NAMALWA (cell line): Measurements from ENCODE around the gene MAN1C1.
"Not testable (repeated sequence)": the region's sequence is repeated elsewhere in the genome, so short reads cannot be mapped to it uniquely, and the experiment has no call there.

ENCODE experiments used
- DNase-seq: peaks from one replicate; pipeline ENCODE4 v3.0.0-alpha.2; 2015; ENCODE audit warnings: low spot score

MAN1C1 gene

DNA sequence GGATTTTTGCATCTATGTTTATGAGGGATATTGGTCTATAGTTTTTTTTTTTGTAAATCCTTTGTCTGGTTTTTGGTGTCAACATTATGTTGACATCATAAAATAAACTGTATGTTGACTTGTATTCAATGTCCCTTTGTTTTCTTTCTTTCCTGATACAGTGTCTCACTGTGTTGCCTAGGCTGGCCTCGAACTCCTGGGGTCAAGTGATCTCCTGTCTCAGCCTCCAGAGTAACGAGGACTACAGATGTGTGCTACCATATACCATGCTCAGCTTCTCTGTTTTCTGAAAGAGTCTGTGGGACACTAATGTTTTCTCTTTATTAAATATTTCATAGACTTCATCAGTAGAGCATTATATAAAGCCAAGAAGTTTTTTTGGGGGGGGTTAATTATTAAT, 18.3 kb downstream of the MAN1C1 start:
- no peak for DNase-seq

DNA sequence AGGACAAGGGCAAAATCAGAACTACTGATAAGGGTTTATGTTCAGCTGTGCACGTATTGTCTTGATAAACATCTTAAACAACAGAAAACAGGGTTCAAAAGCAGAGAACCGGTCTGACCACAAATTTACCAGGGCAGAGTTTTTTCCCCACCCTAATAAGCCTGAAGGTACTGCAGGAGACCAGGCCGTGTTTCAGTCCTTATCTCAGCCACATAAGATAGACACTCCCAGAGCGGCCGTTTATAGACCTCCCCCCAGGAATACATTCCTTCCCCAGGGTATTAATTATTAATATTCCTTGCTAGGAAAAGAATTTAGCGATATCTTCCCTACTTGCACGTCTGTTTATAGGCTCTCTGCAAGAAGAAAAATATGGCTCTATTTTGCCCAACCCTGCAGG, 19.6 kb downstream of the MAN1C1 start:
- not testable (repeated sequence) for DNase-seq

DNA sequence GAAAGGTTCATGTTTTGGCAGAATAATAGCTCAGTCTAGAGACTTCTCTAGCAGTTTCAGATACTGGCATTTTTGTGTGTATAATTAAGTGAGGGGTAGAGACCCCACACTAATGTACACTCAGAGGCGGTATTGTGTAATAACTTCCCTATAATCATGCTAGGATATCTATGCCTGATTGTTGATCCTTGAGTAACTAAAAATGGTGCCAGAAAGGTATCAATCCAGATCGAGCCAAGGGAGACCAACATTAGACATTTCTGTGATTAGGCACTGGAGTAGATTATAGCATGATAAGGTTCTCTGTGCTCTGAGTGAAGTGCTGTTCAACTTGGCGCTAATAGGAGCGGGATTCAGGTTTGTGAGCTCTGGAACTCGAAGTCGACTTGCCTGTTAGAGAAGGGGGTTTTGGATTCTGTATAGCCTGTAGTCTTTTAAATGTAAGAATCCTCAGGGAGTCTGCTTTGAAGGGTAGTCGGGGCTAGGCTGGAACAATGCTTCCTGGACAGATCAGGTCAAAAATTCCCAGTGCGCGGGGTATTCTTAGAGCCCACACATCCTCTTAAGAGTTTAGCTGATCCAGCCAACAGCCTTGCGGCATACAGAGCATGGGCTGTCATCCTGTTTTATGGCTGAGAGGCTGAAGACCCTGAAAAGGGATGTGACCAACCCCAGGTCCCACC, 24.2 kb downstream of the MAN1C1 start:
- DNase-seq = no peak

DNA sequence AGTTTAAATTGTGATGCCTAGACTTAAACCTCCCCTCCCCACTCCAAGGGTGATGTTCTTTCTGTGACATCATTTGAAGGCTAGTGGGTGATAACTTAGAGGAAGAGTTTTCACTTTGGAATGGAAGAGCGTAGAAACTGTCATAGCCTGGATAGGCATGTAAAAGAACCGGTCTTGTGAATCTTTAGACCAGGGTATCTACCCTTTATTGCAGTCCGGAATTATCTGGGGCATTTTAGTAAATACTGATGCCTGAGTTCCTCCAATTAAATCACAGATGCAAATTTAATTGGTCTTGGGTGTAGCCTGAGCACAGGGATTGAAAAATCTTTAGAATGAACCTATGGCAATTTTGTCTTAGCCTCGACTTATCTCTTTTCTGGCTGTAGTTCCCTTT, 24.7 kb downstream of the MAN1C1 start:
- DNase-seq = no peak

DNA sequence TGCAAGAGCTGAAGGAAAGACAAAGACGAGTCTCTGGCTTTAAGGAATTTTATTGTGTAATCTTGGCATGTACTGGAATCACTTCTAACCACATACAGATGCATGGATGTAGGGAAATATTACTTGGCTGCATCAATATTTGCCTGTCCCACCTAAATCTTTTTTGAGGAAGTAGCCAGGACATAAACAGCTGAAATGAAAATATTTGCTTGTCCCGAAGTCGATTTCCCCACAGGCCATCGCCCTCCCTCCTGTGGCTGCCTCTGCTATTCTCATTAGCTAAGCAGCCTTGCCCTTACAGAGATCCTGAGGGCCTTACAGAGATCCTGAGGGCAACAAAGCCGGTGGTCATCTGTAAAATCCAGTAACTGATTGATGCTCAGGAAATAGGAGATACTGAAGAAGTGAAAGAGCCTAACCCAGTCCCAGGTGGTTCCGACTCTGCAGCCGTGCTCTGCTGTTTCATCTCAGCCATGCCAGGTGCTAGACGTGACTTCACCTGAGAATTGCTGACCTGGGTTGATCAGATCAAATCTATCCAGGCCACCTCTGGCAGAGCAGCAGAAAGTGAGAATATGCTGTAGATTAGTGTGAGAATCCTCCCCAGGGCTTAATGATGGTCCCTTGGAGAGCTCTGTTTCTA, 25.5 kb downstream of the MAN1C1 start:
- no peak for DNase-seq

DNA sequence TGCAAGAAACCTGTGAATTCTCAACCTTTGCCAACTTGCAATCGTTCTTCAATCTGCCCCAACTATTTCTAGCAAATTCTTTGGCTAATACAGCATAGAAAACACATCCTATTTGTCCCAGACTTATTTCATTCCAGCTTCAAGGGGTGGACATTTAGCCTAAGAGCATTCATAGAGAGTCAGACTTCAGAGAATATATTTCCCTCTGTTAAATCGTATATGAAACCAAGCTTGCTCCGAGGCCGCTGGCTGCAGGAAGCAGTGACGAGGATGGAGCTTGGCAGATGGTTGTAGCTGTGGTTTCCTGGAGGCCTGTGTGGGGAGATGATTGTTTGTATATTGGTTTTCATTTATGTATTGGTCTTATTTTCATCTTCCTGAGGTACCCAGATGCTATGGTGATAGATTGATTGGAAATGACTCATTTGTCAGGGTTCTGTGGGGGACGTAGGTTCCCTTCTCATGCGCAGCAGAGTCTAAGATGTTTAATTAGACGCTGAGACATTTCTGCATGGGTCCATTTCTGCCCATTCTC, 26.1 kb downstream of the MAN1C1 start:
- peak; percentile 23 for DNase-seq

DNA sequence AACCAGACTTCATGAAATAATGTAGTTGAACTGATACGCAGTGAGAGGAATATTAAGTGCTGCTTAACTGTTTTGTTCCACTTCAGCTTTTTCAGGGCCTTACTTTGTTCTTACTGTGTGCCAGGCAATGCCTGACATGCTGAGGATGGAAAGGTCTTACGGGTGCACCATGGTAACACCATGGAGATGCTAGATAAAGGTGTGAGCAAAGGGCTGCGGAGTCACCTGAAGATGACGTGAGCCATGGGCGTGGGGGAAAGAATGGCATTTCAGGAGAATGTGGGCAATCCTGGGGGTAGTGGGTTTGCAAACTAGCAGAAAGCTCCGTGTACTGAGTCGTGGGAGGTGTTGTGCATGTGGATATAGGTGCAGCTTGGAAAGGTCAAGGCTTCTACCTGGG, 27.3 kb downstream of the MAN1C1 start:
- no peak for DNase-seq

DNA sequence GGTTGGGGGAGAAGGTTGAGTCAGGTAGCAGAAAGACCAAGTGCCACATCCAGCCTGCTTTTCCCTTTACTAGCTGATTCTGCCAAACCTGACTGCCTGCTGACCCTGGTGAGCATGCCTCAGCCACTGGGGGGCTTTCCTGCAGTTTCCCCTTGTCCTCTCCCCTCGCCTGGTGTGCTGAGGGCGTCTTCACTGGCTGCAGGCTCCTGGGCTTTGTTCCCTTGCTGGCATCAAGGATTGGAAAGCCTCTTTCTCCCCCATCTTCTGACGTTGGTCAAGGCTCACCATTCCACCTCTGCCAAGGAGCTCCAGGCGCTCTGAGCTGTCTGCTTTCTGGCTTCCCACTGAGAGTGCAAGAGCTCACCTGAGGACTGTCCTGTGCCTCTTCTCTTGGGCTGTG, 28.4 kb downstream of the MAN1C1 start:
- no peak for DNase-seq

DNA sequence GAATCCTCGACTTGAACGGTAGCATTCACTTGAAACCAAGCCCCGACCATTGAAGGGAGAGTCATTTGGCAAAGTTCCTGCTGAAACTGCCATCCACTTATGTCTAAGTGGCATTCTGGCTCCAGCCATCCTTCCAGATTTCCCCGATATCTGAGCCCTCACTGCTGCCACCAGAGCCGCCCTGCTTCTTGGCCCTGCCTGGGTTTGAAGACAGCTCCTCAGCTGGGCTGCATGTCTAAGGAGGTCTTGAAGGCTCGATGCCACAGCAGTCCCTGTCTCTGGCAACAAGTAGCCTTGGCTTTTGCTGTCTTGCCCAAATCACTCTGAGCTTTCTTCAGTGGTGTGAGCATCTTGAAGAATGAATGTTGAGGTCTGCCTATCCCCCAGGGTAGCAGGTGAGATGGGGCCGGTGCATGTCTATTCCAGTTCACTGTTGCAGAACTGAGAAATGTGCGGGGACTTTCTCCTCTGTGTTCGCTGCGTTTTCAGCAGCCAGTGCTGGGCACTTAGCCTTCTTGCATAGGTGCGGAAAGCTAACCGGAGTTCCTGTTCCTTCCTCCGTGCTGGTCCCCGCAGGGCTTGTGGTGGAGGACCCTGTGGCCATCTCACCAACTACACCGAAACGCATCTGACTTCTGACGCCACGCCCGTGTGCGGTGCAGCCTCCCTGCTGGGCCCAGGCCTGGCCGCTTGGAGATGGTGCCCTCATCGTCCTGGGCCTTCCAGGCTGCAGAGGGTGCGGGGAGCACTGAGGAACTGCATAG, 29.2 kb downstream of the MAN1C1 start:
- no peak for DNase-seq

DNA sequence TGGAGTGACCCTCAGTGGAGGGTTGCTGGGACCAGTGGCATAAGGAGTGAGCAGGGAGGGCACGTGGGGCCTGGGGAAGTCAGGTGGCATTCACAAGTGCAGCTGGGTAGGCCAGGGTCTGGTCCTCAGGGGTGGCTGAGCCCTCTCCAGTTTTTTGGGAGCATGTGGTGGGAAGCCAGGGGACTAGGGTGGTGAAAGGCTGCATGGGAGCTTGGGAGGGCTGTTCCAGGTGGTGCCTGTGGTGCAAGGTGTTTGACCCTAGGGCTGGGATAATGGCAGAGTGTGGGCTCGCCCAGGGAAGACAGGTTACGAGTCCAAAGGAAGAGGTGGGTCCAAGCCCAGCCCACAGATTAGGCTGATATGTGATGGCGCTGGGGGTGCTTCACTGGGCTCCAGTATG, 30.5 kb downstream of the MAN1C1 start:
- no peak for DNase-seq

DNA sequence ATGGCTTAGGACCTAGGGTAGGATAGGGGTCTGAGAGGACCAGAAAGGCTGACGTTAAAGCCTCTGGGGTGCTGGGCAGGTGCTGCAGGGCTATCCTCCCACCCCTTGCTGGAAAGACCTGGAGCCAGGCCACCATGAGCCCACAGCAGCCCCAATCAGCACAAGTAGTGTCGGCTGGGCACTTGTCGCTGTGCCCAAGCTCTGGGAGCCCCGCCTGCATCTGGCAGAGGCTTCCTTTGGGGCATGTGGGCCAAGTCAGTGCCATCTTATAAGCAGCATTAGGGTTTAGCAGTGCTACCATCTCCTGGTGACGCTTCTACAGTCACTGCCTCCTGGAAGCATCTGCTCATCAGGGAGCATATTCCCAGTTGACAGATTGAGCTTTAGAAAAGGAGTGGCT, 31.3 kb downstream of the MAN1C1 start:
- no peak for DNase-seq

DNA sequence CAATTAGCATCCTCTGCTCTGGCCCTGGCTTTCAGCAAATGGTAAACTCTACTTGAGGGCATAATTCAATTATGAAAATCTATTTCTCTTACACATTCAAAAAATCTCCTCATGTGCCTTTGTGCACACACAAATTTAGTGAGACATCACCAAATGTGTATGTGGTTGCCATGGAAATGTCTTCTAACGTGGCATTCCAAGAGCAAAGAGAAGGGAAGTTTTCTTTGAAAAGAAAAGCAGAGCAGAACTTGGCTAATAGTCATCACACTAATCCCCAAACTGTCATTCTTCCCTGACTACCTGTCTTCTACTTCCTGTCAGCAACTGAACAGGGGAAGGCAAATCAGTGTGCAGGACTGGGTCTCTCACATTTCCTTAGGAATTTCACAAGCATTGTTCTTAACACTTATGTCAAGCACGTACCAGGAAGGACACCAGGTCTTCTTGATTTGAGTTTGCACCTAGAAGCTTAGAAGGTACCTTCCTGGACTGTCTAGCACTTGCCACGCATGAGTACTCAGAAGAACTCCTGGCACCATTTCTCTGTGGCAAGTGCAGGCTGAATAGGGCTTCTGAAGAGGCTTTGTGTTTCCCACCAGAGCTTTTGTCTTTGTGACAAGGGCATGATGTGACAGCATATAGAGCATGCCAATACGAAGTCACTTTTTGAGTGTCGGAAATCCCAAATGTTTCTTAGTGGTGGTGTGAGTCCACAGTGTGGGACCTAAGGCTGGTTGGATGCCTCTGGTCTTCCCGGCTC, 32.3 kb downstream of the MAN1C1 start:
- no peak for DNase-seq

DNA sequence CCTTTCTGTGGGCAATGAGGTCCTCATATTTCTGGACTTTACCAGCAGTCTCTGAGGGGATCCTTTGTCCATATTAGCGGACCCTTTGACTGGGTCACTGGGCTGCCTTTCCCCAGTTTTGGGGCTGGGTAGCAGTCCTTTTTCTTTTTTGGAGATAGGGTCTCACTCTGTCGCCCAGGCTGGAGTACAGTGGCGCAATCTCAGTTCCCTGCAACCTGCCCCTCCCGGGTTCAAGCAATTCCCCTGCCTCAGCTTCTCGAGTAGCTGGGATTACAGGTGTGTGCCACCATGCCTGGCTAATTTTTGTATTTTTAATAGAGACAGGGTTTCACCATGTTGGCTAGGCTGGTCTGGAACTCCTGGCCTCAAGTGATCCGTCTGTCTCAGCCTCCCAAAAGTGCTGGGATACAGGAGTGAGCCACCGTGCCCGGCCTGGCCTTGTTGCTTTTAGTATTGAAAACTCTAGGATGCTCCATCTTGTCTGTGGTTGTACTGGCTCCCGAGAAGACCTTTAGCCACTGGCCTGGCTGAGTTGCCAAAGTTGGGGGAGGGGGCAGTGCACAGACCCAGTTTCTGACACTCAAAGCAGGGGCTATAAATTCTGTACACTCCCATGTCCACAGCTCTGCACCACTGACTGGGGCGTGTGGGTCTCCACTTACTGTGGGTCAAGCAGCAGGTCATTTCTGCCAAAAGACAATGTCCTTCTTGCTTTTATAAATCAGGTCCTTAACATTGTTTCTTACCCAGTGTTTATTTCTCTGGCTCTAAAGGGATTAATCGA, 33.1 kb downstream of the MAN1C1 start:
- no peak for DNase-seq

DNA sequence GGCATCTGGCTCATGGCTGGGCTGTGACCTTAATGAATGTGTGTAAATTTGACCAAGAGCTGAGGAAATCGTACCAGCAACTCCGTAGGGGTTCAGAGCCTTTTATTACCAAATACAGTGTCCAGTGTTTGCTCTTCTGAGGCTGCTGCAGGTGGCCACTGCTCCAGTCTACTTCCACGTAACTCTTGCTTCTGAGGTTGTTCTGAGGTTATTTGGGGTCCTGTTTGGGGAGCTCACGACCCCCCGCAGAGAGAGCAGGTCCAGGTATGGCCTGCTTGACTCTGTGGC, 33.6 kb downstream of the MAN1C1 start:
- no peak for DNase-seq

DNA sequence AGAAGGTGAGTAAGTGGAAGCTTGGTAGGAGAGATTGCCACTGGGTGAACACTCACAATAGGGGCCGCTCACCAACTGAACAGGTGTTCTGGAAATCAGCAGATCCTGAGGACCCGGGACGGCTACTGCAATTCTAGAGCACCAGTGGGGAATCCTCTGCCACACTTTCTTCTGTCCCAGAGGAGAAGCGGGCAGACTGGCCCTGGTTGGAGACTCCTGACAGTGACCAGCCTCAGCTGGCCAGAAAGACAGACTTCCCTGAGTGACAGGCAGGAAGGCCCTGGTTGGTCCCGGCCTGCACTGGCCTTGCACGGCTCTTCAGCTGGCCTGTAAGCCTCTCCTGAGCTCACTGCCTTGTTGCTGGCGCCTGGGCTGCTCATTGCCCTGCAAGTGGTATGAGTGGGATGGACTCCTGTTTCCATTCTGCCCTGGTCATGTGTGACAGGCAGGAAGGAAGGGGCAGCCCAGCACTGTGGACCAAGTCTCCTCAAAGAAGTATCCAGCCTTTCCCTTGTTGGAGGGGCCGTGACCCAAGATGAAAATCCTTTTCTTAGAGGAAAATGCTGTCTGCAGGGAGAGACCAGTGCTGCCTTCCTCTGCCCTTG, 34.5 kb downstream of the MAN1C1 start:
- DNase-seq = no peak

DNA sequence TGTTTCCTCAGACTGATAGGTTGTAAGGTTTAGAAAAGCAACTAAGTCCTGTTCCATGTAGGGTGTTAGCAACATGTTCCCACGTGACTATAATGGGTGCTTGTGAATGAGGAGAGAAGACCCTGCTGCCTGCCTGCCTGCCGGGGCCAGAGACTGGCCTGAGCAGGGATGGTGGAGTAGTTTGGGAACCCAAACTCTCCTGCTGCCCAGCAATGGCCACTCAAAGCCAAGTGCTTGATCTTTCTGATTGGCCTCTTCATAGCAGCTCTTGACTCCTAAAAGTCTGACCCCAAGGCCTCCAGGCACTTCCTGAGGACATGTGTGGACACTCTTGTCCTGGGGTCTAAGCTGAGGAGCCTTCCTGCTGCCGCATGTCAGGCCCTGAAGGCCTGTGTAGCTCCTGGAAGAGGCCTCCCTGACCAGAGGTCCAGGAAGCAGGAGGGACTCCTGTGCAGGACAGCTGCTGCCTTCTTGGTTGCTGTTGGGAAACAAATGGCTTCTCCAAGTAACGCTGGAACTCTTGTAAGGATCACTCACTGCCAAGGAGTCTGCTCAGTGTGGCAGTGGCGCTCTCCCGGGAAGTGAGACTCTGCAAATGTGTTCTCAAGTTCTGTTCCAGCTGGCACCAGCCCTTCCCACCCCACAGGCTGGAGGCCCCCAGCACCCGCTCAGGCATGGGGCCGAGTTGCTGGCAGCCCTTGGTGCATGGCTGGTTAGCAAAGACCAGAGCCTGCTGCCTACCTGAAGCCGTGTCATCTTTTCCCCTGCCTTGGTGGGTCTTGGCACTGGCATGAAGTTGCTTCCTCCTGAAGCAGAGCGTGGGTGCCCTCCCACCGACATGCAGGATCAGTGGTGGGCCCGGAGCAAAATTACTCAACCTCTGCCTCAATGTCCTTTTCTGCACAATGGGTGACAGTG, 35.5 kb downstream of the MAN1C1 start:
- DNase-seq = no peak

DNA sequence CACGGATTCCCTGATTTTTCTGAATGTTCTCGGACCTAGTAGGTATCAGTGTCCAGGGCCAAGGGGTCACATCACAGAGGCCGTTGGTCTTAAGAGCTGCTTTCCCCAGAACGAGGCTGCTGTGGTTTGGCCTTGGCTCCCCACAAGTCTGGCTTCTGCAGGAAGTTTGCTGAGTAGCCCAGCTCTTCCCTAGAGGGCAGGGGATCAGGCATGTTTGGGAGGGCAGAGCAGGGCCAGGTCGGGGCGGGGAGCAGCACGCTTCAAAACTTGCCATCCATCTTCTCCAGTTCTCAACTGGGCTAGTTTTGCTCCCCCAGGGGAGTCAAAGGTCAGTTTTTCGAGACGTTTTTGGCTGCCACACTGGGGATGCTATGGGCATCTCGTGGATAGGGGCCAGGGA, 37.0 kb downstream of the MAN1C1 start:
- no peak for DNase-seq

DNA sequence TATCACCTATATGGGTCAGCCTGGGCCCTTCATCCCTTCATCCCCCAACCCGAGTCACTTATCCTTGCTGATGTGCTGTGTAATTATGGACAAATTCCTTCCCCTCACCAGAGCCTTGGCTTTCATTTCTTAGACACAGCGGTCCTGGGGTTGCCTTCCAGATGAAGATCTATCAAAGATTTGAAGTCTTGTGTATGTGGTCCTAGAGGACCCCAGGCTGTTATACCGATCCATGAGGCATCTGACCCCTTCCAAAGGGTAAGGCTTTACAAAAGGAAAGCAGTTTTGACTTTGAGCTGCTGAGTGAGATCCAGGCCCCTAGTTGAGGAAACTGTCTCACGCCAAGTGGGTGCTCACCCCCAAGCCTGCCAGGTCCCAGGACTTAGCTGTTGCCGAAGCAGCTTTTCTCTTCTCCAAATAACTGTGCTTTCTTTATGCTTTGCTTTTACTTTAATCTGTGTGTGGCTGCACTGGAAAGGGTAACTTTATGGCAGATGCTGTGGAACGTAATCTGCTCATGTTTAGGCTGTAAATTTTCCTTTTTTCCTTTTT, 37.6 kb downstream of the MAN1C1 start:
- no peak for DNase-seq

DNA sequence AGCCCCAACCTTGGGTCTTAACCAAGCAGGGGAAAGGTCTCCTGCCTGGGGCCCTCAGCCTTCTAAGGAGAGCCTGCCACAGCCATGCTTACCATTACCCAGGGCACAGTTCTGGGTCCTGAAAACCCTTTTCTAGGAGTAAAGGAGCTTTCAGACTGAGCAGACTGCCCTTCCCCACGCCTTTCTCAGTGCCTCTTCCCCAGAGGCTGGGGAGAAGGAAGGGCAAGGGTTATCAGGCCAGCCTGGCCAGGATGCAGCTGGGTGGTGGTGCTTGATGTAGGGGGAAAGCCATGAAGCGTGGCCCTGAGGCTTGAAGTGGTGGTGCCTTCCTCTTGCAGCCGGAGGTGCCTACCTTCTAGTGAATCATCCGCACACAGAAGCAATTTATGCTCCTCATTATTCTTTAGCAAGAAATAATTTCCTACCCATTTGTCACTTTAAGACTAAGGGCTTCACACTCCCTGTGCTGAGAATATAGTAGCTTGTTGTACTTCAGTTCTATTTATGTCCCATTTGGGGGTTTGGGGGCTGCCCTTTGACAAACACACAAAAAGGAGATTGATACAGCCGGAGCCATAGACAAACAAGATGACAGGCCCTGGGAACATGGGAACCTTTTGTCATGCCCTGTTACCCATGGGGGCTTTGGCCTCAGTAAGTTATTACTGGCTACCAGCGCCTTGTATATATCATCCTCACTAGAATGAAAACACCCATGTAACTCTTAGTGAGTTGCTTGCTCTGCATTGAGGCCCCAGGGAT, 40.7 kb downstream of the MAN1C1 start:
- peak; percentile 9 for DNase-seq
